MM.1S (cell line): Measurements from ENCODE around the gene TMEM147.

Experiments used
- DNase-seq: peaks from one replicate; pipeline ENCODE4 v3.0.0-alpha.2; 2015
- H2AFZ ChIP-seq: fragments of 300-600 bp; sonication (generic); 2 replicates; pipeline ENCODE4 v1.6.0; 2016; ENCODE audit warnings: antibody characterized with exemption, low read length
- H3F3A ChIP-seq: fragments of 300-600 bp; sonication (generic); 2 replicates; pipeline ENCODE4 v1.6.1; 2016; ENCODE audit warnings: mild to moderate bottlenecking, antibody characterized with exemption, low read length, moderate library complexity, mixed read lengths; ENCODE audit not compliant: insufficient read depth
- H3K27ac ChIP-seq: fragments of 300-600 bp; sonication (generic); 2 replicates; pipeline ENCODE4 v1.5.1; 2016; ENCODE audit warnings: mild to moderate bottlenecking, low read length
- H3K27me3 ChIP-seq: fragments of 300-600 bp; sonication (generic); replicated peaks from 2 replicates; pipeline ENCODE4 v1.6.0; 2016; ENCODE audit warnings: low read length; ENCODE audit not compliant: insufficient read depth
- H3K36me3 ChIP-seq: fragments of 300-600 bp; sonication (generic); replicated peaks from 2 replicates; pipeline ENCODE4 v1.6.1; 2016; ENCODE audit warnings: mild to moderate bottlenecking, low read length, mixed read lengths; ENCODE audit not compliant: insufficient read depth
- H3K4me1 ChIP-seq: fragments of 300-600 bp; sonication (generic); 2 replicates; pipeline ENCODE4 v1.6.1; 2016; ENCODE audit warnings: low read length, mixed read lengths
- H3K4me2 ChIP-seq: fragments of 300-600 bp; sonication (generic); 2 replicates; pipeline ENCODE4 v1.6.0; 2016; ENCODE audit warnings: low read depth, low read length
- H3K4me3 ChIP-seq: fragments of 300-600 bp; sonication (generic); 2 replicates; pipeline ENCODE4 v1.5.1; 2016; ENCODE audit warnings: low read length, mixed read lengths
- H3K79me2 ChIP-seq: fragments of 300-600 bp; sonication (generic); 2 replicates; pipeline ENCODE4 v1.6.1; 2016; ENCODE audit warnings: mixed run types, low read length, mixed read lengths
- H3K9ac ChIP-seq: fragments of 300-600 bp; sonication (generic); 2 replicates; pipeline ENCODE4 v1.6.1; 2016; ENCODE audit warnings: low read length, mixed read lengths
- H3K9me2 ChIP-seq: fragments of 300-600 bp; sonication (generic); replicated peaks from 2 replicates; pipeline ENCODE4 v1.6.1; 2016; ENCODE audit warnings: mild to moderate bottlenecking, low read length, mixed read lengths; ENCODE audit not compliant: insufficient read depth
- H3K9me3 ChIP-seq: fragments of 300-600 bp; sonication (generic); replicated peaks from 2 replicates; pipeline ENCODE4 v1.6.1; 2016; ENCODE audit warnings: mild to moderate bottlenecking, low read length, mixed read lengths; ENCODE audit not compliant: insufficient read depth
- H4K20me1 ChIP-seq: fragments of 300-600 bp; sonication (generic); 2 replicates; pipeline ENCODE4 v1.6.1; 2016; ENCODE audit warnings: mild to moderate bottlenecking, low read length, moderate library complexity, mixed read lengths; ENCODE audit not compliant: insufficient read depth
- CTCF ChIP-seq: fragments of 300-600 bp; sonication (generic); IDR thresholded peaks from 2 replicates; pipeline ENCODE4 v1.5.1; 2016; ENCODE audit warnings: antibody characterized with exemption, low read length, mixed read lengths
- EZH2 ChIP-seq: fragments of 300-600 bp; sonication (generic); optimal IDR thresholded peaks from 2 replicates; pipeline ENCODE3; 2017; ENCODE audit warnings: low read depth, mild to moderate bottlenecking, antibody characterized with exemption, low read length, mixed read lengths
- EZH2phosphoT487 ChIP-seq: fragments of 300-600 bp; sonication (generic); IDR thresholded peaks from 2 replicates; pipeline ENCODE4 v1.6.1; 2018; ENCODE audit warnings: antibody characterized with exemption, low read length

Gene TMEM147

GRCh38 chr19:35502751-35503150 is 42.7 kb upstream of the TMEM147 start:
- Histone ChIP-seq H3K27me3 (peaks cover 98% of the 10 kb centered on the region), H3K27ac (no peak overlapping the region), H3K36me3 (no peaks in the 10 kb centered on the region), H3K79me2 (no peaks in the 10 kb centered on the region), H3K4me3 (no peak overlapping the region), H3F3A (no peaks in the 10 kb centered on the region), H3K4me2 (no peak overlapping the region), H3K9me2 (no peaks in the 10 kb centered on the region), H2AFZ (no peak overlapping the region), H3K9me3 (no peaks in the 10 kb centered on the region), H3K4me1 (peaks cover 7% of the 10 kb centered on the region), H4K20me1 (no peaks in the 10 kb centered on the region), H3K9ac (no peak overlapping the region)
- TF ChIP-seq EZH2 (no peak), EZH2phosphoT487 (no peak), CTCF (no peak)
- DNase-seq, result no peak

GRCh38 chr19:35506011-35506410 is 39.4 kb upstream of the TMEM147 start:
- no peak overlapping the region for H2AFZ ChIP-seq
- no peak overlapping the region for H3K27ac ChIP-seq
- no peak overlapping the region for H3K4me2 ChIP-seq
- H4K20me1 ChIP-seq, result no peaks in the 10 kb centered on the region
- peaks cover 7% of the 10 kb centered on the region for H3K4me1 ChIP-seq
- DNase-seq, result no peak
- H3K9me2 ChIP-seq, result no peaks in the 10 kb centered on the region
- no peaks in the 10 kb centered on the region for H3K9me3 ChIP-seq
- no peaks in the 10 kb centered on the region for H3F3A ChIP-seq
- H3K9ac ChIP-seq, result no peak overlapping the region
- no peak for TF ChIP-seq CTCF
- peaks cover 98% of the 10 kb centered on the region for H3K27me3 ChIP-seq
- H3K4me3 ChIP-seq, result no peak overlapping the region
- H3K36me3 ChIP-seq, result no peaks in the 10 kb centered on the region
- H3K79me2 ChIP-seq, result no peaks in the 10 kb centered on the region

- TF ChIP-seq CTCF, result no peak
- TF ChIP-seq EZH2phosphoT487, result no peak
- TF ChIP-seq EZH2, result no peak
- H3K4me2 ChIP-seq, result peak overlapping the region; percentile 35
- H3K36me3 ChIP-seq, result no peaks in the 10 kb centered on the region
- H3K4me1 ChIP-seq, result peaks cover 7% of the 10 kb centered on the region
- H3K4me3 ChIP-seq, result no peak overlapping the region
- DNase-seq, result no peak
- no peaks in the 10 kb centered on the region for H4K20me1 ChIP-seq
- no peaks in the 10 kb centered on the region for H3F3A ChIP-seq
- no peak overlapping the region for H2AFZ ChIP-seq
- H3K9me2 ChIP-seq, result no peaks in the 10 kb centered on the region
- peaks cover 97% of the 10 kb centered on the region for H3K27me3 ChIP-seq
- H3K9me3 ChIP-seq, result no peaks in the 10 kb centered on the region
- no peak overlapping the region for H3K9ac ChIP-seq
- H3K79me2 ChIP-seq, result no peaks in the 10 kb centered on the region
- no peak overlapping the region for H3K27ac ChIP-seq
Measured at GRCh38 chr19:35507561-35507960, 37.9 kb upstream of the TMEM147 start.
